K562 treated with DMSO at 1 percent for 24 hours (cell line): ENCODE measurements around the gene IFIT5. TPM values are rescaled to one million over a fixed set of nuclear protein-coding genes. Genes with fewer than 3 reads are reported as not detected.

ENCODE experiments used
- total RNA-seq: library from RNA; unstranded; fragments of 300-600 nt; gene quantifications from 2 replicates; pipeline ENCODE4 v1.2.3, GENCODE V29; 2022; ENCODE audit warnings: low read depth; ENCODE audit not compliant: insufficient read depth

Gene IFIT5
- 0.14 and 0.20 TPM in 2 replicates for total RNA-seq

GRCh38 chr10:89414146-89414878 lies at the start of gene IFIT5:
Gene IFIT5 (plus strand): TSS chr10:89414568. CDS start chr10:89414799, 231 bp downstream.

GRCh38 chr10:89377705-89378637 lies 36.4 kb upstream of the IFIT5 start, which contains the start of gene IFIT1B:
Gene IFIT1B (plus strand): TSS chr10:89378056. CDS start chr10:89378136, 80 bp downstream.

GRCh38 chr10:89391907-89392756 lies 22.2 kb upstream of the IFIT5 start, which contains the start of gene IFIT1:
Gene IFIT1 (plus strand): TSS chr10:89392623. CDS start chr10:89392713, 90 bp downstream.

Other genes with a start within 250 kb of the IFIT5 start
- gene CH25H, start 207.3 kb upstream of the IFIT5 start, total RNA-seq = not detected in 2 replicates
- 0.21 TPM in 1 of 2 replicates, not detected in the other for gene LIPA, start 162.8 kb upstream of the IFIT5 start, total RNA-seq
- gene IFIT2, start 112.5 kb upstream of the IFIT5 start, total RNA-seq = 0.89 and 1.00 TPM in 2 replicates
- gene IFIT3, start 86.6 kb upstream of the IFIT5 start, total RNA-seq = 4.7 and 4.8 TPM in 2 replicates
- gene IFIT1B, start 36.5 kb upstream of the IFIT5 start, total RNA-seq = not detected in 2 replicates
- gene IFIT1, start 21.9 kb upstream of the IFIT5 start, total RNA-seq = 0.58 and 0.75 TPM in 2 replicates
- not detected in 2 replicates for gene SLC16A12, start 121.0 kb downstream of the IFIT5 start, total RNA-seq
- 2.4 and 3.7 TPM in 2 replicates for gene PANK1, start 230.7 kb downstream of the IFIT5 start, total RNA-seq